Fibroblast of lung (primary cell): Measurements from ENCODE around the gene PCF11. TPM values are rescaled to one million over a fixed set of nuclear protein-coding genes. Genes with fewer than 3 reads are reported as not detected.
A peak's percentile ranks its signal among the peaks of the same experiment; 100 is the strongest.

ENCODE experiments used
- DNase-seq, 2 donors: peaks; one replicate each; pipeline versions ENCODE4 v3.0.0 to v3.0.0-alpha.2; 2010; ENCODE audit warnings: low read depth in 2 of 2
- H2AFZ ChIP-seq: 2 replicates; pipeline ENCODE4 v1.5.1; 2012; ENCODE audit warnings: low read length, control low read depth, inconsistent platforms
- H3K27ac ChIP-seq: 2 replicates; pipeline ENCODE4 v1.5.1; 2011; ENCODE audit warnings: low read length, control low read depth; ENCODE audit not compliant: insufficient read depth
- H3K27me3 ChIP-seq: 2 replicates; pipeline ENCODE4 v1.5.1; 2011; ENCODE audit warnings: mild to moderate bottlenecking, low read length; ENCODE audit not compliant: control insufficient read depth, insufficient read depth
- H3K36me3 ChIP-seq: 2 replicates; pipeline ENCODE4 v1.5.1; 2011; ENCODE audit warnings: low read length; ENCODE audit not compliant: control insufficient read depth, insufficient read depth
- H3K4me1 ChIP-seq: 2 replicates; pipeline ENCODE4 v1.5.1; 2011; ENCODE audit warnings: low read length; ENCODE audit not compliant: control insufficient read depth, insufficient read depth; ENCODE audit errors: extremely low read depth
- H3K4me2 ChIP-seq: 2 replicates; pipeline ENCODE4 v1.5.1; 2011; ENCODE audit warnings: low read length, control low read depth; ENCODE audit not compliant: insufficient read depth; ENCODE audit errors: extremely low read depth
- H3K4me3 ChIP-seq, 4 experiments: fragments of 200-600 bp in 1 of 4; sonication (generic) in 1 of 4; replicated peaks in 1 of 4; 2 replicates each; pipeline ENCODE4 v1.5.1; 2011 to 2016; ENCODE audit warnings: low read length in 4 of 4, low read depth in 3 of 4, mild to moderate bottlenecking in 3 of 4, control low read depth in 2 of 4, inconsistent platforms in 1 of 4, mixed read lengths in 1 of 4; ENCODE audit not compliant: insufficient read depth in 1 of 4; ENCODE audit errors: control extremely low read depth in 1 of 4
- H3K79me2 ChIP-seq: 2 replicates; pipeline ENCODE4 v1.5.1; 2012; ENCODE audit warnings: mild to moderate bottlenecking, low read length, inconsistent platforms; ENCODE audit not compliant: control insufficient read depth, insufficient read depth
- H3K9ac ChIP-seq: 2 replicates; pipeline ENCODE4 v1.5.1; 2011; ENCODE audit warnings: mild to moderate bottlenecking, low read length, control low read depth; ENCODE audit not compliant: insufficient read depth
- H3K9me3 ChIP-seq: 2 replicates; pipeline ENCODE4 v1.5.1; 2012; ENCODE audit warnings: low read depth, low read length; ENCODE audit not compliant: control insufficient read depth, insufficient read depth
- H4K20me1 ChIP-seq: 2 replicates; pipeline ENCODE4 v1.5.1; 2011; ENCODE audit warnings: low read length; ENCODE audit not compliant: control insufficient read depth, insufficient read depth; ENCODE audit errors: extremely low read depth
- EZH2 ChIP-seq: IDR thresholded peaks from 2 replicates; pipeline ENCODE4 v1.5.1; 2012; ENCODE audit warnings: low read length, control low read depth, mild to moderate bottlenecking; ENCODE audit errors: missing control alignments
- polyA plus RNA-seq, 2 donors: library from polyadenylated mRNA; depleted of rRNA in 1 of 2; stranded (reverse) in 1 of 2; unstranded in 1 of 2; fragments of >200 nt; gene quantifications; 2 replicates each; pipeline ENCODE4 v1.2.1, GENCODE V29; 2011 to 2012; ENCODE audit warnings: missing spikeins in 1 of 2
- total RNA-seq: library from RNA; depleted of rRNA; stranded (reverse); fragments of >200 nt; gene quantifications from 2 replicates; pipeline ENCODE4 v1.2.1, GENCODE V29; 2014
- TF ChIP-seq, protein P1 (sequence below), 2 donors: IDR thresholded peaks in 1 of 2; conservative IDR thresholded peaks in 1 of 2; 1 replicate in 1 of 2; 2 replicates in 1 of 2; pipeline ENCODE4 v1.5.1; 2011 to 2012; ENCODE audit warnings: low read length in 2 of 2, control low read depth in 1 of 2, inconsistent platforms in 1 of 2, low read depth in 1 of 2, mild to moderate bottlenecking in 1 of 2

The PCF11 gene
- total and polyA plus RNA-seq, 2 donors (not counting 1 experiment from before 2014, with no cell fraction given) = 26.6 to 44.8 TPM

DNA sequence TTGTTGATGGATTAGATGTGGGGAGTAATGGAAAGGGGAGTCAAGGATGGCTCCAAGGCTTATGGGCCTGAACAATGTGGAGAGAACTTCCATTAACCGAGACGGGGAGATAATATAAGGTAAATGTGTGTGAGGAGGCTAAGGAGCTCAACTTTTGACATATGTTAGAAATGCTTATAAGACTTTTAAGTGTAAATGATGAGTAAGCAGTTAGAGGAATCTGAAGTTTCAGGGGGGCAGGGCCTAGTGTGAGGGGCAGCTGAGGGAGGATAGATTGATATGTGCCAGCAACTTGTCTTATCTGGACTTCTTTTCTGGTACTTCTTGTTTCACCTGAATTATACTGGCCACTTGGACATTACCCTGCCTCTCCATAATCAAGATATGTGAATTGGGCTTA is 66.5 kb downstream of the PCF11 start:
- Histone ChIP-seq H3K27ac (no peak overlapping the region), H2AFZ (no peak overlapping the region), H3K79me2 (no peaks in the 10 kb centered on the region), H3K4me2 (no peak overlapping the region), H3K9ac (no peak overlapping the region), H3K27me3 (no peaks in the 10 kb centered on the region), H4K20me1 (no peaks in the 10 kb centered on the region), H3K4me1 (no peaks in the 10 kb centered on the region), H3K36me3 (no peaks in the 10 kb centered on the region), H3K4me3 (no peak overlapping the region), H3K9me3 (no peaks in the 10 kb centered on the region)
- DNase-seq = no peak
- TF ChIP-seq, protein P1, sequence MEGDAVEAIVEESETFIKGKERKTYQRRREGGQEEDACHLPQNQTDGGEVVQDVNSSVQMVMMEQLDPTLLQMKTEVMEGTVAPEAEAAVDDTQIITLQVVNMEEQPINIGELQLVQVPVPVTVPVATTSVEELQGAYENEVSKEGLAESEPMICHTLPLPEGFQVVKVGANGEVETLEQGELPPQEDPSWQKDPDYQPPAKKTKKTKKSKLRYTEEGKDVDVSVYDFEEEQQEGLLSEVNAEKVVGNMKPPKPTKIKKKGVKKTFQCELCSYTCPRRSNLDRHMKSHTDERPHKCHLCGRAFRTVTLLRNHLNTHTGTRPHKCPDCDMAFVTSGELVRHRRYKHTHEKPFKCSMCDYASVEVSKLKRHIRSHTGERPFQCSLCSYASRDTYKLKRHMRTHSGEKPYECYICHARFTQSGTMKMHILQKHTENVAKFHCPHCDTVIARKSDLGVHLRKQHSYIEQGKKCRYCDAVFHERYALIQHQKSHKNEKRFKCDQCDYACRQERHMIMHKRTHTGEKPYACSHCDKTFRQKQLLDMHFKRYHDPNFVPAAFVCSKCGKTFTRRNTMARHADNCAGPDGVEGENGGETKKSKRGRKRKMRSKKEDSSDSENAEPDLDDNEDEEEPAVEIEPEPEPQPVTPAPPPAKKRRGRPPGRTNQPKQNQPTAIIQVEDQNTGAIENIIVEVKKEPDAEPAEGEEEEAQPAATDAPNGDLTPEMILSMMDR (conservative IDR thresholded peaks at IDR 0.05 in 1 of 2, IDR thresholded peaks at IDR 0.05 in 1 of 2; ENCODE audit: low read depth in 1 of 2, low read length in 2 of 2) = no peak
- no peak for TF ChIP-seq EZH2

DNA sequence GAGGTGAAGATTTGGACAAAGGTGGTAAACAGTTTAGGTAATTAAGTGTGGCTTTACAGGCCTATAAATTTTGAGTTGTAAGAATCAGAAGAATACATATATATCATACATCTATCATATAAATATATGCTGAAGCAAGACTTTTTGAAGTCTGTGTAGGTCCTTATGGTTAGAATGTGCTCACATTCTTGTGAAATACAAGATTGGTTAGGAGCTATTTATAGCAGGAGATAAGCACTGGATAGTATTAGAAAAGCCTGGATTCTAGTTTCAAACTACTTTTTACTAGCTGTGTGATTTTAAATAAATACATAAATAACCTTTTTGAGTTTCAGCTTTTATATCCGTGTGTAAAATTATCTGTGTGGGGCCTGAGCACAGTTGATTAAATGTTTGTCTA is 78.9 kb downstream of the PCF11 start:
- no peaks in the 10 kb centered on the region for H3K4me1 ChIP-seq
- DNase-seq = peak in 1 of 2 donors; percentile 40
- H3K4me2 ChIP-seq = no peak overlapping the region
- H3K27ac ChIP-seq = no peak overlapping the region
- H2AFZ ChIP-seq = no peak overlapping the region
- H3K27me3 ChIP-seq = no peaks in the 10 kb centered on the region
- H4K20me1 ChIP-seq = peaks cover 2% of the 10 kb centered on the region
- TF ChIP-seq, protein P1 (conservative IDR thresholded peaks at IDR 0.05 in 1 of 2, IDR thresholded peaks at IDR 0.05 in 1 of 2; ENCODE audit: low read depth in 1 of 2, low read length in 2 of 2) = no peak
- TF ChIP-seq EZH2 = no peak
- H3K79me2 ChIP-seq = no peaks in the 10 kb centered on the region
- H3K9ac ChIP-seq = no peak overlapping the region
- H3K36me3 ChIP-seq = no peaks in the 10 kb centered on the region
- H3K9me3 ChIP-seq = no peaks in the 10 kb centered on the region
- no peak overlapping the region for H3K4me3 ChIP-seq

Other genes starting within 250 kb of the PCF11 start
- 19.3 and 45.2 TPM in 2 replicates for gene RAB30, start 85.2 kb upstream of the PCF11 start, total RNA-seq
- 21.0 and 33.9 TPM in 2 replicates for gene RAB30, start 85.2 kb upstream of the PCF11 start, polyA plus RNA-seq
- gene ANKRD42, start 36.6 kb downstream of the PCF11 start, total RNA-seq = 13.9 and 17.5 TPM in 2 replicates
- 6.5 and 7.1 TPM in 2 replicates for gene ANKRD42, start 36.6 kb downstream of the PCF11 start, polyA plus RNA-seq
- gene CCDC90B, start 129.2 kb downstream of the PCF11 start, total RNA-seq = 94.3 and 109 TPM in 2 replicates
- 52.9 and 66.2 TPM in 2 replicates for gene CCDC90B, start 129.2 kb downstream of the PCF11 start, polyA plus RNA-seq